Cardiac fibroblast (primary cell): ENCODE measurements around the gene DYRK1B.

Experiments
- DNase-seq, 2 donors: peaks; one replicate each; pipeline versions ENCODE4 v3.0.0 to v3.0.0-alpha.2; 2010; ENCODE audit warnings: low read depth in 2 of 2
- H3K4me3 ChIP-seq, 2 donors: replicated peaks in 1 of 2; 1 replicate in 1 of 2; 2 replicates in 1 of 2; pipeline ENCODE4 v1.5.1; 2011; ENCODE audit warnings: low read depth in 2 of 2, low read length in 2 of 2, mild to moderate bottlenecking in 2 of 2, moderate library complexity in 1 of 2
- TF ChIP-seq, protein P1 (sequence below): IDR thresholded peaks from one replicate; pipeline ENCODE4 v1.5.1; 2011; ENCODE audit warnings: low read depth, mild to moderate bottlenecking, low read length, inconsistent platforms

The DYRK1B gene

DNA sequence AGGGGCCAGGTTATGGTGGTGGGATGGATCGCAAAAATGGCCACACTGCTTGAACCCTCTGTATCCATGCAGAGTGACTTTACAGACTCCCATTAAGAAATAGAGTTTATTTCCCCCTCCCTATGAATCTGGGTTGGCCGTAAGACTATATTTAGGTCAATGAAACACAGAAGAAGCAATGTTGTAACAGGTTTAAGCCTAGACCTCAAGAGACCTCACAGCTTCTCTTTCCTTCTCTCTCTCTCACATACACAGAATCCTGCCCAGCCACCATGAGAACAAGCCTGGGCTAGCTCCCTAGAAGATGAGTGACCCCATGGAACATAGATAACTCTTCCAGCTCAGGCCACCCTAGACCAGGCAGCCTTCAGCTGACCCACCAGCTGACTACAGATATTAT, 33.2 kb upstream of the DYRK1B start:
- no peak for DNase-seq
- TF ChIP-seq, protein P1, sequence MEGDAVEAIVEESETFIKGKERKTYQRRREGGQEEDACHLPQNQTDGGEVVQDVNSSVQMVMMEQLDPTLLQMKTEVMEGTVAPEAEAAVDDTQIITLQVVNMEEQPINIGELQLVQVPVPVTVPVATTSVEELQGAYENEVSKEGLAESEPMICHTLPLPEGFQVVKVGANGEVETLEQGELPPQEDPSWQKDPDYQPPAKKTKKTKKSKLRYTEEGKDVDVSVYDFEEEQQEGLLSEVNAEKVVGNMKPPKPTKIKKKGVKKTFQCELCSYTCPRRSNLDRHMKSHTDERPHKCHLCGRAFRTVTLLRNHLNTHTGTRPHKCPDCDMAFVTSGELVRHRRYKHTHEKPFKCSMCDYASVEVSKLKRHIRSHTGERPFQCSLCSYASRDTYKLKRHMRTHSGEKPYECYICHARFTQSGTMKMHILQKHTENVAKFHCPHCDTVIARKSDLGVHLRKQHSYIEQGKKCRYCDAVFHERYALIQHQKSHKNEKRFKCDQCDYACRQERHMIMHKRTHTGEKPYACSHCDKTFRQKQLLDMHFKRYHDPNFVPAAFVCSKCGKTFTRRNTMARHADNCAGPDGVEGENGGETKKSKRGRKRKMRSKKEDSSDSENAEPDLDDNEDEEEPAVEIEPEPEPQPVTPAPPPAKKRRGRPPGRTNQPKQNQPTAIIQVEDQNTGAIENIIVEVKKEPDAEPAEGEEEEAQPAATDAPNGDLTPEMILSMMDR: no peak
- no peak overlapping the region for H3K4me3 ChIP-seq

DNA sequence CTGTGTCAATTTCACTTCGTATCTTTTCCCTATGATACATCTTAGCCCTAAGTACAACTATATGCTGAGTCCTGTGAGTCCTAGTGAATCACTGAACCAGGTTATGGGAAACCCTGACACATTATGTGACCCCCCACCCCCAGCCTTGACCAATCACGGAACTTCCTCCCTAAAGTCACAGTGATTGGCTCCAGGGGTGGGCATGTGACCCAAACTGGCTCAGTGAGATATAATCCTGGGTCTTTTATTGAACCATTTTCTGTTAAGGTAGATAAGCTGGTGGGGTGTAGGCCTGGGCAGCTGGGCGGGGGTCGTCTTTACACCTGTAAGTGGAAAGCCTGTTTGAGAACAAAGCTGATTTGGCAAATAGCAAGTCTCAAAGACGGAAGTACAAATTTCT, 32.0 kb upstream of the DYRK1B start:
- DNase-seq: no peak
- H3K4me3 ChIP-seq: no peak overlapping the region
- TF ChIP-seq, protein P1: no peak

- TF ChIP-seq, protein P1: no peak
- H3K4me3 ChIP-seq: no peak overlapping the region
- DNase-seq: no peak
Measured at GRCh38 chr19:39865186-39865585, 31.2 kb upstream of the DYRK1B start.

DNA sequence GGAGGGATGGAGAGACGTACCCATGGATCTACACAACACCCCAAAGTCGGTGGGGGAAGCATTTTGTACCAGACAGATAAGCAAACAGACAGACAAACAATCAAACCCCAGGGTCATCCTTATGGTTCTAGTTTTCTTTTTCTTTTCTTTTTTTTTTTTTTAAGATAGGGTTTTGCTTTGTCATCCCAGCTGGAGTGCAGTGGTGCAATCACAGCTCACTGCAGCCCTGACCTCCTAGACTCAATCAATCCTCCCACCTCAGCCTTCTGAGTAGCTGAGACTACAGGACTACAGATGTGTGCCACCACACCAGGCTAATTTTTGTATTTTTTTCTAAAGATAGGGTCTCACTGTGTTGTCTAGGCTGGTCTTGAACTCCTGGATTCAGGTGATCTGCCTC, 30.2 kb upstream of the DYRK1B start:
- peak in 1 of 2 donors; percentile 18 for DNase-seq

GRCh38 chr19:39858541-39858940, 24.6 kb upstream of the DYRK1B start:
- no peak overlapping the region for H3K4me3 ChIP-seq
- DNase-seq: no peak
- TF ChIP-seq, protein P1: no peak

More for the DNA sequence above, 30.2 kb upstream of the DYRK1B start:
- H3K4me3 ChIP-seq: no peak overlapping the region
- TF ChIP-seq, protein P1: no peak

DNA sequence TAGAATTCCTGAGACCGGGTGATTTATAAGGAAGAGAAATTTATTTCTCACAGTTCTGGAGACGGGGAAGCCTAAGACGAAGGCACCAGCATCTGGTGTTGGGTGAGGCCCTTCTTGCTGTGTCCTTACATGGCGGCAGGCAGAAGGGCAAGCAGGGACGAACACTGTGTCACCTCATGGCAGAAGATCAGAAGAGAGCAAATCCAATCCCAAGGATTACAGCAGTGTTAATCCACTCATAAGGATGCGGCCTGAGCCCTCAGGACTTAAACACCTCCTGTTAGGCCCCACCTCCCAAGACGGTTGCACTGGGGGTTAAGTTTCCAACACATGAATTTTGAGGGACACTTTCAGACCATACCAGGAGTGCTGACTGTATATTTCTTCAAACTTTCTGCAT, 18.9 kb upstream of the DYRK1B start:
- TF ChIP-seq, protein P1: no peak
- no peak overlapping the region for H3K4me3 ChIP-seq
- DNase-seq: no peak

- no peak overlapping the region for H3K4me3 ChIP-seq
- no peak for DNase-seq
- TF ChIP-seq, protein P1: no peak
Measured at GRCh38 chr19:39850892-39851291, 16.9 kb upstream of the DYRK1B start.
